GM12891 (cell line): Measurements from ENCODE around the gene OR8S1.
"Not testable (repeated sequence)": the region's sequence is repeated elsewhere in the genome, so short reads cannot be mapped to it uniquely, and the experiment has no call there.

Source experiments
- POLR2A ChIP-seq: IDR thresholded peaks from 2 replicates; pipeline ENCODE4 v1.6.1; 2011; ENCODE audit warnings: low read depth, low read length, control low read depth
- POLR2AphosphoS5 ChIP-seq: IDR thresholded peaks from 2 replicates; pipeline ENCODE4 v1.6.1; 2011; ENCODE audit warnings: low read depth, low read length, control low read depth

GRCh38 chr12:48520381-48520780, 5.1 kb upstream of the OR8S1 start:
- not testable (repeated sequence) for TF ChIP-seq POLR2A, POLR2AphosphoS5
